HG02798 (cell line): ENCODE data around the gene WNT2.
"Not testable (repeated sequence)": the region's sequence is repeated elsewhere in the genome, so short reads cannot be mapped to it uniquely, and the experiment has no call there.

ENCODE experiments used
- ATAC-seq: cut with Tn5 transposase; IDR thresholded peaks from one replicate; pipeline ENCODE4 v1.9.1; 2021; ENCODE audit warnings: mild to moderate bottlenecking; ENCODE audit not compliant: unreplicated experiment, poor library complexity

WNT2 gene

DNA sequence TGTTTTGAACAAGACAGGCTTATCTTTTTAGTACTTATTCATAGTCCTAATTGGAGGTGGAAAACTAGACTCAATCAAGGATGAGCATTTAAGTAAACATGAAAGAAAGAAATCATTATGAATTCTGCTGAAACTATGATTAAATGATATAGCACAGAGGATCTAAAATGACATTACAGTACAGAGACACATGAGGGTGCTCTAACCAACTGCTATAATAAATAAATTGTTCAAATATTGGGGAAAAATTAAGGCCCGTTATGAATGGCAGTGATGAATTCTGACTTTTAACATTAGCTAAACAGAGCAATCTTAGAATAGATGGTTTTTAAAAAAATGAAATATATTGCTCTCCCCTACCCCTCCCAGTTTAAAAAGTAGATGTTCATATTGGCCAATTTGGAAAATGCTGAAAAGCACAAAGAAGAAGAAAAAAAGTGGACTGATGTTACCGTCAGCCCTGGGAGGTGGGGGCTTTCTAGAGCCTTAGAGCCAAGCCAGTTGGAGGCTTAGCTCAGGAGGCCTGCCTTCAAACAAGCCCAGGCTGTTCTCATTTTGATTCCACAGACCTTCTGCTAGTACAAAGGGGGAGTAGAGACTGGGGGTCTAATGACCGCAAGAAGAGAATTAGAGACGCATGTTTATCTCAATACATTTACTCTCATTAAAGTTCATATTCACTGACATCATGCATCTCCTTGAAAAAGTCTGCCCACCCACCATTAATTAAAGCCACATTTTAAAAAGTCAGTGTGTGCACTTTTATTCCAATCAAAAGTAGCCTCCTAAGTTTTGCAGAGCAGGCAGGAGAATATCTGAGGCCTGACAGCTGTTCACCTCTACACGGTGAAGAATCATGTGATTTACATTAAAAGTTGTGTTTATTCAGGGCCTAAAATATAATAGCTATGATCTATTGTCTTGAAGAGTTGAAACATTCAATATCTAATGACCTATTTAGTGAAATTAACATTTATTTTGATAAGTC, 10.0 kb downstream of the WNT2 start:
- no peak for ATAC-seq

DNA sequence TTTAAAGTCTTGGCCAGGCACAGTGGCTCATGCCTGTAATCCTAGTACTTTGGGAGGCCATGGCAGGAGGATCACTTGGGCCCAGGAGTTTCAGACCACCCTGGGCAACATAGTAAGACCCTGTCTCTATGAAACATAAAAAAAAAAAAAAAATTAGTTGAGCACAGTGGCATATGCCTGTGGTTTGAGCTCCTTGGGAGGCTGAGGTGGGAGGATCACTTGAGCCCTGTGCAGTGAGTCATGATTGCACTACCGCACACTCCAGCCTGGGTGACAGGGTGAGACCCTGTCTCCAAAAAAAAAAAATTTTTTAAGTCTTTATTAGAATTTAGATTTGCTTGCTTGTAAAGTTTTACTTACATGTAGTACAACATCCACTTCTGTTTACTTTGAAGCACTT, 14.0 kb downstream of the WNT2 start:
- no peak for ATAC-seq

GRCh38 chr7:117302396-117302795, 20.5 kb downstream of the WNT2 start:
- no peak for ATAC-seq

- ATAC-seq = not testable (repeated sequence)
Observed at GRCh38 chr7:117300506-117300905, 22.4 kb downstream of the WNT2 start.

DNA sequence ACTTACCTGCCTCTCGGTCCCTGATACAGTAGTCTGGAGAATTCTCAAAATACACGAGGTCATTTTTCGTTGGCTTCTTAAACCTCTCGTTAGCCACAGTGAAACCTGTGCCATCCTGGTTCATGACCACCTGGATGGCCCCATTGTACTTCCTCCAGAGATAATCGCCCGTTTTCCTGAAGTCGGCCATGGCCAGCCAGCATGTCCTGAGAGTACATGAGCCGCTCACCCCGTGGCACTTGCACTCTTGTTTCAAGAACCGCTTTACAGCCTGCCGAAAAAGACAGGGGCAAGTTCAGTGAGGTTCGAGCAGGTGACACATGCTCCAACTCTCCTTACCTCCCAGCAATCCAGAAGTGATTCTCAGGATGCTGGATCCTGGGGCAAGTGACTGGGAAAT, 25.3 kb downstream of the WNT2 start:
- no peak for ATAC-seq

GRCh38 chr7:117296066-117296465, 26.8 kb downstream of the WNT2 start:
- no peak for ATAC-seq

- no peak for ATAC-seq
Observed at GRCh38 chr7:117285826-117286225, 37.0 kb downstream of the WNT2 start.

DNA sequence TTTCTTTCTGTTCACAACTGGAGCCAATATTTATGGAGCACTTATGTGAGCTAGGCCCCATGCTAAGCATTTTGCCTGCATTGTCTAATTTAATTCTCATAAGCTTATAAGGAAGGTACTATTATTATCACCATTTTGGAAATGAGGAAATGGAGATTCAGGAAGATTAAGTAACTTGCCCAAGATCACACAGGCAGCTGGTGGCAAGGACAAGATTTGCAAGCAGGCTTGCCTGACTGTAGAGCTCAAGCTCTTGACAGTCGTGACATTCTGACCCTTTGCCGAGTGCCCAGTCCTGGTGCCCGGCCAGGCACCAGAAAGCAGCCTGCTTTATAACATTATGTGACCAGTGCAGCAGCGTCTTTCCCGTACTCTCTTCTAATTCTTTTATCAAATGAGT, 38.2 kb downstream of the WNT2 start:
- ATAC-seq = no peak

DNA sequence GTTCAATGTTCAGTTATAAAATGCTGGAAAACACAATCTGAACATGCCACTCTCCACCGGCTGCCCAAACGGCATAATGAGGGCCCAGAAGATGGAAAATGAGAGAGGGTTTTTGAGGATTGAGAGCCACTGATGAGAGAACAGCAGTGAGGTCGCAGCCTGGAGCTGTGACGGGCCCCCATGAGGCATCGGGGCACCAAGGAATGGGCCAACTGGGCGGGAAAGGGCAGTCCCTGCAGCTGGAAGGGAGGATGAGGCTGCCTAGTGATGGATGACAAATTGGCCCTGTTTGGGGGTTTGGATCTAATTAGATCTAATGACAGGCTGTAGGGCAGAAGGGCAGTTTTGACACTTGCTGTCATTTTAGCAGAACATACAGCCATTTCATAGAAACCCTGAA, 39.1 kb downstream of the WNT2 start:
- no peak for ATAC-seq

DNA sequence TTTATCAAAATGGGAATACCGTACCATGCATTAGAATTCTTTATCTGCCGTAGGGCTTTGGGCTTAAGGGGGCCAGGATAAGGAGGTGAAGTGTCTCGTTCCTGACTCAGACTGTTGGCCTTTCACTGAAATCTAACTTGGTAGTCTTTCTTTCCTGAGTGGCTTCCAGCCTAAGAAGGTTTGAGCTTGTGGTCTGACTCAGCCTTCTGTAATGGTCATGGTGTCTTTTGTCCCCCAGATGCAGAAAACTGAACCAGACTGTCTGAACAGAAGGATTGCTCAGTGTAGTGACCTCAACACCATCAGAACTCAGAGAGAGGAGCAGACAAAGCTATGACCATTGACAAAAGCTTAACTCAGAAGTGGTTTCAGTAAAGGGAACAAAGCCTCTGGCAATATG, 39.5 kb downstream of the WNT2 start:
- ATAC-seq = no peak

- ATAC-seq = no peak
Observed at GRCh38 chr7:117282239-117282812, 40.5 kb downstream of the WNT2 start.

- no peak for ATAC-seq
Observed at GRCh38 chr7:117281562-117281961, 41.3 kb downstream of the WNT2 start.

DNA sequence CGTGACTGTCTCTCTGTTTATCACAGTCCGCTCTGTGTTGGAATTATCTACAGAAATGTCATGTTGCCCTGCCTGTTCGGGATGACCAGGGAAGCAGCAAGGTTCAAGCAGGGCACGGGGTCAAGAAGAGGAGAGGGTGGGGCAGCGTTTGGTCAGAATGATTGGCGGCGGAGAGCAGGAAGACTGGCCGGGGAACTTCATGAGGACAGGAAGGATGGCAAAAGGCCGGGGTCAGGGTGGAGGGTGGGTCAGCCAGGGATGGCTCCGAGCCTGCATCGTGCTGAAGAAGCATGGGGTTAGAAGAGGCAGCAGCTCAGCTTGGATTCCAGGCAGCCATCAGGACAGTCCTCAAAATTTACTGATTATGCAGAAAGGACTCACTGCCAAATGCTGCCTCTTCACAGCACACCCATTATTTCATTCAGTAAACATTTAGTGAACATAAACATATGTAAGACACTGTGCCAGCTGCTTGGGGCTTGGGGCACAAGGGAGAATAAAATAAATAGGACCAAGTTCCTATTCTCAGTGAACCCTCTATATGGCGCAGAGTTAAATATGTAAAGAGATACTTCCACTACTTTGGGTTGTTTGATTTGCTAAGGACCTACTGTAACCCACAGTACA, 42.8 kb downstream of the WNT2 start:
- ATAC-seq = no peak

DNA sequence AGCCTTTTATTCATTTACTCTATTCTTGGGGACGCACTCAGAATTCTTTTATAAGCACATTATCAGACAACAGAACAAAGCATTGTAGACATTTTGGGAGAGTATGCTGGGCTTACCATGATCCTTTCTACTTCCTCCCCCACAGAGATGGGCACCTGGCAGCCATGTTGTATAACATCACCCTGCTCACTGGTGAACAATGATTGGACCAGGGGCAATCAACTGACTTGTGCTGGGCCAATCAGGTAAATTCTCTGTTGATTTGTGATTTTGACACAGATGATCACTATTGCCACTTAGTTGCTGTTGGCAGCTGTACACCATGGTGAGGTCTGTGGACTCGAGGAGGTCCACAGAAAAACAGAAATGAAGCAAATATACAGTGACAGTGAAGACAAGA, 43.7 kb downstream of the WNT2 start:
- no peak for ATAC-seq

- no peak for ATAC-seq
Observed at GRCh38 chr7:117278040-117278439, 44.8 kb downstream of the WNT2 start.

- ATAC-seq = no peak
Observed at GRCh38 chr7:117277576-117277975, 45.3 kb downstream of the WNT2 start.

DNA sequence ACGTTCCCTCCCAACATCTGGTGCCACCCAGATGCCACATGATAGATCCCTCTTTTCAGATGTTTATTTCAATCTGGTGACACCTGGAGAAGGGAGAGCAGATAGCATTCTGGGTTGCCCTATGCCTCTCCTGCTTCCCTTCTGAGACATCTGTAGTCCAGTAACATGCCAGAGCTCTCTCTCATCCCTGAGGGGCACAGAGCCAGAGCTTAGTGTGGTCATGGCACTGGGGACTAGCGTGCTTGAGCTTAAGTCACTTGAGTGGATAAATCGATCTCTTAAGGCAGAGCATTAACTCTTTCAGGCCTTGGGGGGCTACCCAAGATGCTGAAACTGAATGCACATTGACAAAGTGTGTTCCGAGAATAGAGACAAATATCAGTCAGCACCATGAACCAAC, 47.9 kb downstream of the WNT2 start:
- ATAC-seq = no peak

DNA sequence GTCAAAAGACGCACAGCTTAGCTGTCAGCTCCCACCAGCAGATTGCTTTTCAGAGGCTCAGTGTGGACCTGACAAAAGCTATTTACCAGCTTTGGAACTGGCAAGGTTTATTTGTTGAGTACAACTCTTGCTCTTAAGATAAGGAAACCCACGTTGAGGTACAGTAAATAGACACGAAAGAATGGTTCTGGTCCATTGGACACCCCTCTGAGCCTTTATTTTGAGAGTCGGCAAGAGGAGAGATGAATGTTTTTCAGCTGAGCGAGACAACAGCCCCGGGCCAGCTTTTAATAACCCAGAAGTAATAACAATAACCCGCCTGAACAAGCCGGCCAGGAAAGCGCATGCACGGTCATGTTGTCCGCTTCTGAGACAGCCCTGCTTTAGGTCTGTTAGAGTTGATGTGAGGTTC, 49.0 kb downstream of the WNT2 start:
- no peak for ATAC-seq

DNA sequence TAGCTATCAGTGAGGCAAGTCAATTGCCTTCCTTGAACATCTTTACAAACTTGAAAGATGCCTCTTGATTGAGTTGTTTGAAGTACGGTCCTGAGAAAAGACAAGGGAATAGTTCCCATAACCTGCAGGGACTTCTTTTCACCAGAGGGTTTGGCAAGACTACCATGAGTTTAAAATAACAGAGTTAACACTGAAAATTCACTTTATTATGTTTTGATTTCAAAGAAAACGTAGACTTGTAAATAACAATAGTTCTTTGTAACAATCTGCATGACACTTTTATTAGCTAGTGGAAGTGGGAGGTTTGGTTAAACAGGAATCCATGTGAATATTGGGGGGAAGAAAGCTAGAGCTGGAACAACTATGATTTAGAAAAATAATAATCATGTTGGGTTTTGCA, 49.5 kb downstream of the WNT2 start:
- ATAC-seq = no peak

DNA sequence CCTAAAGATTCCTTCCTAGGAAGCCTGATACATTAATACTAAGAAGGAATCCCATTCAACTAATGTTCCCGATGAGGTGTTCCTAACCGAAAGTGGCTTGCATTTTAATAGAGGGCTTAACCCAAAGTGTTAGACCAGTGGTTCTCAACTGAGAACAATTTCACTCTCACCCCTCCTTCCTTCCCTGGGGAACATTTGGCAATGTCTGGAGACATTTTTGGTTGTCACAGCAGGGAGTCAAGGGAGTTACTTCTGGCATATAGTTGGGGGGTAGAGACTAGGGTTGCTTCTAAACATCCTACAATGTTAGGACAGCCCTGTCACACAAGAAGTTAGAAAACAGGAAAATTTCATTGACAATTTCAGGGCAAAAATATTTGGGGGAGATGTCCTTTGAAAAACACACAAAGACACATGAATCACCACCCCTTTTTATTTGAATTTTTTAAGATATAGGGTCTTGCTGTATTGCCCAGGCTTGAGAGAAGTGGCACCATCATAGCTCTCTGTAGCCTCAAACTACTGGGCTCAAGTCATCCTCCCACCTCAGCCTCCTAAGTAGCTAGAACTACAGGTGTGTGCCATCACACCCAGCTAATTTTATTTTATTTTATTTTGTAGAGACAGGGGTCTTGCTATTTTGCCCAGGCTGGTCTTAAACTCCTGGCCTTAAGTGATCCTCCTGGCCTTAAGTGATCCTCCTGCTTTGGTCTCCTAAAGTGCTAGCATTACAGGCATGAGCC, 50.7 kb downstream of the WNT2 start:
- no peak for ATAC-seq

DNA sequence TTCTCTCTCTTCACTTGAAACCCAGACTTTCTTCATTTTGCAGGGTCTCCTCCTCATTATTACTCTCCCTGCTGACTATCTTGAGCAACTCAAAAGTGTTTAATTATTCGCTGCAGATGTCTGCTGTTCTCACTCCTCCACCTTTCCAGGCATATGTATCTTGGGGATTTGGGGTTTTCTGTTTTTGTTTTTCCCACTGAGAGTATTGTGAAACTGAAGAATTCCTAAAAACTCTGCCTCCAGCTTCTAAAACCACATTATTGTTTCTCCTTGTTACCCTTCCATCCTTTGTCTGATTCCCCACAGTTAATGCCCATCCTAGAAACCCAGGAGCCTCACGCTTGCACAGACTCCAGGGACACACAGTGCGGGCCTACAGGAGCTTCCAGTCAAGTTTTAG, 51.3 kb downstream of the WNT2 start:
- ATAC-seq = no peak
